DMS114 treated with DMSO at 0.1 percent for 48 hours (cell line): Measurements from ENCODE around the gene LPGAT1.

ENCODE experiments used
- DNase-seq: peaks from one replicate; lab custom pipeline; 2025; ENCODE audit not compliant: unreplicated experiment; lab: John Stamatoyannopoulos, UW

The LPGAT1 gene

GRCh38 chr1:211764701-211765100 lies 65.9 kb downstream of the LPGAT1 start:
- no peak for DNase-seq

GRCh38 chr1:211762206-211762605 lies 68.4 kb downstream of the LPGAT1 start:
- DNase-seq, result no peak

- no peak for DNase-seq
These were observed 69.2 kb downstream of the LPGAT1 start for GRCh38 chr1:211761400-211761799.

GRCh38 chr1:211756471-211757020 lies 74.0 kb downstream of the LPGAT1 start:
- no peak for DNase-seq

- no peak for DNase-seq
These were observed 76.8 kb downstream of the LPGAT1 start for GRCh38 chr1:211753649-211754251.

- no peak for DNase-seq
These were observed 77.5 kb downstream of the LPGAT1 start for GRCh38 chr1:211752951-211753486.

GRCh38 chr1:211752317-211752716 lies 78.2 kb downstream of the LPGAT1 start:
- no peak for DNase-seq

GRCh38 chr1:211751438-211751837 lies 79.1 kb downstream of the LPGAT1 start:
- no peak for DNase-seq

GRCh38 chr1:211750599-211750998 lies 80.0 kb downstream of the LPGAT1 start:
- DNase-seq, result no peak

- no peak for DNase-seq
These were observed 81.3 kb downstream of the LPGAT1 start for GRCh38 chr1:211749251-211749650.

- no peak for DNase-seq
These were observed 81.8 kb downstream of the LPGAT1 start for GRCh38 chr1:211748810-211749209.

- DNase-seq, result no peak
These were observed 87.6 kb downstream of the LPGAT1 start for GRCh38 chr1:211742889-211743529.

- DNase-seq, result no peak
These were observed 88.3 kb downstream of the LPGAT1 start for GRCh38 chr1:211742272-211742671.

- DNase-seq, result no peak
These were observed 88.8 kb downstream of the LPGAT1 start for GRCh38 chr1:211741788-211742187.

- DNase-seq, result no peak
These were observed 89.4 kb downstream of the LPGAT1 start for GRCh38 chr1:211741116-211741515.

- DNase-seq, result no peak
These were observed 90.7 kb downstream of the LPGAT1 start for GRCh38 chr1:211739671-211740411.

- no peak for DNase-seq
These were observed 91.8 kb downstream of the LPGAT1 start for GRCh38 chr1:211738691-211739301.

- no peak for DNase-seq
These were observed 92.4 kb downstream of the LPGAT1 start for GRCh38 chr1:211738096-211738690.

GRCh38 chr1:211737115-211738035 lies 93.2 kb downstream of the LPGAT1 start:
- DNase-seq, result no peak
